ENCODE measurements around the gene ZNF774.
"Not testable (repeated sequence)": the region's sequence is repeated elsewhere in the genome, so short reads cannot be mapped to it uniquely, and the experiment has no call there.

Gene ZNF774

GRCh38 chr15:90408657-90409056, 56.6 kb downstream of the ZNF774 start:
- DNase-seq (ENCODE audit: low spot score) = no peak
- in situ Hi-C loops (cut with MboI; ENCODE audit: low sequenced_read_pairs, unreplicated experiment) = no loop called here
- TF ChIP-seq CTCF (IDR thresholded peaks at IDR 0.05; ENCODE audit: borderline replicate concordance, control extremely low read depth, extremely low read depth, insufficient read depth, missing control alignments) = no peak

- in situ Hi-C loops (cut with MboI; ENCODE audit: low sequenced_read_pairs, unreplicated experiment); DNase-seq (ENCODE audit: low spot score): not testable (repeated sequence)
Observed at GRCh38 chr15:90409587-90409986, 57.5 kb downstream of the ZNF774 start.

DNA sequence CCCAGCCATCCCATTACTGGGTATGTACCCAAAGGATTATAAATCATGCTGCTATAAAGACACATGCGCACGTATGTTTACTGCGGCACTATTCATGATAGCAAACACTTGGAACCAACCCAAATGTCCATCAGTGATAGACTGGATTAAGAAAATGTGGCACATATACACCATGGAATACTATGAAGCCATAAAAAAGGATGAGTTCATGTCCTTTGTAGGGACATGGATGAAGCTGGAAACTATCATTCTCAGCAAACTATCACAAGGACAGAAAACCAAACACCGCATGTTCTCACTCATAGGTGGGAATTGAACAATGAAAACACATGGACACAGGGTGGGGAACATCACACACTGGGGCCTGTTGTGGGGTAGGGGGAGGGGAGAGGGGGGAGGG, 58.2 kb downstream of the ZNF774 start:
- in situ Hi-C loops (cut with MboI; ENCODE audit: low sequenced_read_pairs, unreplicated experiment); DNase-seq (ENCODE audit: low spot score): not testable (repeated sequence)

DNA sequence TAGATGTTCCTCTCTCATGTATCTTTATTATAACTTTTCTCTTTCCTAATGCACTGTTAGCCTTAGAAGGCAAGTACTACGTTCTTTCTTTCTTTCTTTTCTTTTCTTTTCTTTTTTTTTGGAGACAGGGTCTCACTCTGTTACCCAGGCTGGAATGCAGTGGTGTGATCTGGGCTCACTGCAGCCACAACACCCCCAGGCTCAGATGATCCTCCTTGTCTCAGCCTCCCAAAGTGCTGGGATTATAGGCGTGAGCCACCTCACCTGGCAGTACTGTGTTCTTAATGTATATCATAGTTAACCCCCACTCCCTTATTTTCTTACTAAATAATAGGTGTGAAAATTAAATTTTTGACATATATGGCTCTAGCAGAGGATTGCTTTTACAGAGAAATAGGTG, 59.1 kb downstream of the ZNF774 start:
- DNase-seq (ENCODE audit: low spot score) = no peak
- in situ Hi-C loops (cut with MboI; ENCODE audit: low sequenced_read_pairs, unreplicated experiment) = no loop called here
- no peak for TF ChIP-seq CTCF (IDR thresholded peaks at IDR 0.05; ENCODE audit: borderline replicate concordance, control extremely low read depth, extremely low read depth, insufficient read depth, missing control alignments)

Data from GM13976 (cell line).